ENCODE data around the gene BAHCC1. TPM values are rescaled to one million over a fixed set of nuclear protein-coding genes. Genes with fewer than 3 reads are reported as not detected.
"Not testable (repeated sequence)": the region's sequence is repeated elsewhere in the genome, so short reads cannot be mapped to it uniquely, and the experiment has no call there.

BAHCC1 gene
- total RNA-seq, 1 donor = 2.0 TPM

GRCh38 chr17:81419319-81419885 lies 24.1 kb downstream of the BAHCC1 start:
- no peaks in the 10 kb centered on the region for H3K27me3 ChIP-seq (ENCODE audit: insufficient read depth, low read length)
- H3K4me3 ChIP-seq (ENCODE audit: low read length) = no peak overlapping the region
- H3K9me3 ChIP-seq (ENCODE audit: low read depth, low read length) = no peaks in the 10 kb centered on the region
- H3K4me1 ChIP-seq (ENCODE audit: insufficient read depth, low read length) = peaks cover 10% of the 10 kb centered on the region

- no peaks in the 10 kb centered on the region for H3K9me3 ChIP-seq (ENCODE audit: low read depth, low read length)
- H3K4me1 ChIP-seq (ENCODE audit: insufficient read depth, low read length) = peaks cover 10% of the 10 kb centered on the region
- H3K27me3 ChIP-seq (ENCODE audit: insufficient read depth, low read length) = no peaks in the 10 kb centered on the region
- H3K4me3 ChIP-seq (ENCODE audit: low read length) = no peak overlapping the region
Measured at GRCh38 chr17:81419886-81420768, 24.9 kb downstream of the BAHCC1 start.

DNA sequence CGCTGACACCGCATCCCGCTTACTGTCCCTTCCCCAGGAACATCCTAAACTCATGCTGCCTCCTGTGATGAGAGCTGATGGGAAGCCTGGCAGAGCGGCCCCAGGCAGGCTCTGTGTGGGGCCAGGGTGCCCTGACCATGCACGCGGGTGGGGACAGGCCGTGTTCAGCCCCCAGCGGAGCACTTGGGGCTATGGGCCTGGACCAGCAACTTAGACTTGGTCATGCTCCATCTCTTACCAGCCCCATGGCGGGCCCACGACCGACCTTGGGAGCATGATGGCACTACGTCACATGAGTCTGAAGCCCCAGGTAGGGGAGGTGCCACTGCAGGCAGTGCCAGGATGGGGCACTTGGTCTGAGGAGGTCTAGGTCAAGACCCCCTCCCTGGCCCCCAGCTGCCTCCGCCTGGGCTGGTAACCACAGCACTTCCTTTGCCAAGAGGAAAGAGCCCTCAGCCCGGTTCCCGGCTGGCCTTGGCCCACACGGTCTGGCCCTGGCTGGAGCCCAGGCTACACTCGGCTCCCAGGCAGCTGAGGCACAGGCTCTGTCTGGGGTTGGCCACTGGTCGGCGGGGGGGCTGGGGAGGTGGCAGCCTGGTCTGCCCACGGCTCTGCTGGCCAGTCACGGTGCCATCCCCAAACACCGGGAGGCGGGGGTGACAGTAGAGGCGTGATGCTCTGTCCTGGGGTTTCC lies 25.7 kb downstream of the BAHCC1 start:
- Histone ChIP-seq H3K4me1 (ENCODE audit: insufficient read depth, low read length) (peaks cover 10% of the 10 kb centered on the region), H3K27me3 (ENCODE audit: insufficient read depth, low read length) (no peaks in the 10 kb centered on the region)

DNA sequence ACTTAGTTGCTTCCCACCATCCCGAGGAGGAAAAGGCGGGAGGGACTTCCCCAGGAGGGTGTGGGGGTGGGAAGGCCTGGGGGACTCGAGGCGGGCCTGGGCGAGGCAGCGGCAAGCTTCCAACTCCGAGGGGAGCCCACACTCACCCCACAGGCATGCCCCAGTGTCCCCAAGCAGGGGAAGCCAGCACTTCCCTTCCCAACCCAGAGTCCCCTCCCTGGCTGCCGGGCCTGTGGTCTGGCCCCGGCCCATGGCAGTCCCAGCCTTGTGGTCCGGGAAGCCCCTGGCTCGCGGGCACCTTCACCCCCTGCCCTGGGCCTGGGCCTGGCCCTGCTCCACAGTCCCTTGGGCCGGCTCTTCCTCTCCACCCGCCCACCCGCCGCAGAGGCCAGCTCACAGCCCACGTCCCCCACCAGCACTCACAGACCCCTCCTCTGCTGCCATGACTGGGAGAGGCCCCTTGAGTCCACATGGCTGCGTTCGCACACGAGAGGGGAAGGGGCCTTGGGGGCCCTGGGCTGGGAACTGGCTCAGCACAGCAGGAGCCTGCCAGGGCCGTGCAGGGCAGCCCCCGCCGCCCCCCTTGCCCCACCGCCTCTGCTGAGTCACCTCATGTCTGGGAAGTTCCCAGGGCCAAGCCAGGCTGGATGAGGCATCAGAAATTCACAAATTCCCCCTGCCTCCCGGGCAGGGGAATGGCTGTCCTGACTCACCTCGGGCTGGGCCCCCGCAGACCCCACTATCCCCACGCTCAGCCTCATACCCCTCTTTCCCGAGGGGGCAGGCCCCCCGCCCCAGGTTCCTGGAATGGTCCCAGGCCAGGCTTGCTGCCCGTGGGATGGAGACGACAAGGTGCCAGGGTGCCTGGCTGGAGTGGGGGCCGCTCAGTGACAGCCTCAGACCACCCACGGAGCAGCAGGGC lies 27.8 kb downstream of the BAHCC1 start:
- no peaks in the 10 kb centered on the region for H3K9me3 ChIP-seq (ENCODE audit: low read depth, low read length)
- H3K4me1 ChIP-seq (ENCODE audit: insufficient read depth, low read length) = peaks cover 26% of the 10 kb centered on the region
- H3K27me3 ChIP-seq (ENCODE audit: insufficient read depth, low read length) = peaks cover 6% of the 10 kb centered on the region
- no peak overlapping the region for H3K4me3 ChIP-seq (ENCODE audit: low read length)

More for the DNA sequence above, 25.7 kb downstream of the BAHCC1 start:
- Histone ChIP-seq H3K4me3 (ENCODE audit: low read length) (no peak overlapping the region), H3K9me3 (ENCODE audit: low read depth, low read length) (no peaks in the 10 kb centered on the region)

DNA sequence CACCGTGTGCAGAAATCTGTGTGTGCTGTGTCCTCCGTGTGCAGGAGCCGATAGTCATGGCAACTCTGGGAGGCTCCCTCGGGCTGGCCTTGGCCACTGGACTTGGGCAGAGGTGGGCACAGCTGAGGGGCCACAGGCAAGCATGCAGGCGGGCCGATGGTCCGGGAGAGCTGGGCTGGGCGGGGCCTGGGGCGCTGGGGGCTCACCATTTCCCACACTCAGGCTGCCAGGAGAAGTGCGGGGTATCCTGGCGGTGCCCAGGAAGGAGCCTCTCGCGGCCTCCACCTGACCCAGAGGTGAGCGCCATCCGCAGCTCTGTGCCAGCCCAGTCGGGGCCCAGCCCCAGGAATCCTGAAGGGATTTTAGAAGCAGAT lies 28.4 kb downstream of the BAHCC1 start:
- Histone ChIP-seq H3K9me3 (ENCODE audit: low read depth, low read length) (no peaks in the 10 kb centered on the region), H3K4me1 (ENCODE audit: insufficient read depth, low read length) (peaks cover 33% of the 10 kb centered on the region), H3K27me3 (ENCODE audit: insufficient read depth, low read length) (peaks cover 9% of the 10 kb centered on the region), H3K4me3 (ENCODE audit: low read length) (no peak overlapping the region)

GRCh38 chr17:81424151-81425017 lies 29.1 kb downstream of the BAHCC1 start:
- H3K27me3 ChIP-seq (ENCODE audit: insufficient read depth, low read length) = peaks cover 16% of the 10 kb centered on the region
- no peaks in the 10 kb centered on the region for H3K9me3 ChIP-seq (ENCODE audit: low read depth, low read length)
- H3K4me3 ChIP-seq (ENCODE audit: low read length) = no peak overlapping the region
- peaks cover 40% of the 10 kb centered on the region for H3K4me1 ChIP-seq (ENCODE audit: insufficient read depth, low read length)

DNA sequence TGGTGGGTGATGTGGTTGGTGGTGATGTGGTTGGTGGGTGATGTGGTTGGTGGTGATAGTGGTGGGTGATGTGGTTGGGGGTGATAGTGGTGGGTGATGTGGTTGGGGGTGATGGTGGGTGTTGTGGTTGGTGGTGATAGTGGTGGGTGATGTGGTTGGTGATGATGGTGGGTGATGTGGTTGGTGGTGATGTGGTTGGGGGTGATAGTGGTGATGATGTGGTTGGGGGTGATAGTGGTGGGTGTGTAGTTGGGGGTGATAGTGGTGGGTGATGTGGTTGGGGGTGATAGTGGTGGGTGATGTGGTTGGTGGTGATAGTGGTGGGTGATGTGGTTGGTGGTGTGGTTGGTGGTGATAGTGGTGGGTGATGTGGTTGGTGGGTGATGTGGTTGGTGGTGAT lies 29.8 kb downstream of the BAHCC1 start:
- peaks cover 16% of the 10 kb centered on the region for H3K27me3 ChIP-seq (ENCODE audit: insufficient read depth, low read length)
- not testable (repeated sequence) for H3K9me3 ChIP-seq (ENCODE audit: low read depth, low read length); H3K4me3 ChIP-seq (ENCODE audit: low read length)
- H3K4me1 ChIP-seq (ENCODE audit: insufficient read depth, low read length) = peaks cover 44% of the 10 kb centered on the region

DNA sequence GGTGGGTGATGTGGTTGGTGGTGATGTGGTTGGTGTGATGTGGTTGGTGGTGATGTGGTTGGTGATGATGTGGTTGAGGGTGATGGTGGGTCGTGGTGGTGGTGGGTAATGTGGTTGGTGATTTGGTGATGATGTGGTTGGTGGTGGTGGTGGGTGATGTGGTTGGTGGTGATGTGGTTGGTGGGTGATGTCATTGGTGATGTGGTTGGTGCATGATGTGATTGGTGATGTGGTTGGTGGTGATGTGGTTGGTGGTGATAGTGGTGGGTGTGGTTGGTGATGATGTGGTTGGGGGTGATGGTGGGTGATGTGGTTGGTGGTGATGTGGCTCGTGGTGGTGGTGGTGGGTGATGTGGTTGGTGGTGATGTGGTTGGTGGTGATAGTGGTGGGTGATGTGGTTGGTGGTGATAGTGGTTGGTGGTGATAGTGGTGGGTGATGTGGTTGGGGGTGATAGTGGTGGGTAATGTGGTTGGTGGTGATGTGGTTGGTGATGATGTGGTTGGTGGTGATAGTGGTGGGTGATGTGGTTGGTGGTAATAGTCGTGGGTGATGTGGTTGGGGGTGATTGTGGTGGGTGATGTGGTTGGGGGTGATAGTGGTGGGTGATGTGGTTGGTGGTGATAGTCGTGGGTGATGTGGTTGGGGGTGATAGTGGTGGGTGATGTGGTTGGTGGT lies 30.6 kb downstream of the BAHCC1 start:
- peaks cover 44% of the 10 kb centered on the region for H3K4me1 ChIP-seq (ENCODE audit: insufficient read depth, low read length)

GRCh38 chr17:81426393-81427172 lies 31.3 kb downstream of the BAHCC1 start:
- peaks cover 16% of the 10 kb centered on the region for H3K27me3 ChIP-seq (ENCODE audit: insufficient read depth, low read length)
- no peak overlapping the region for H3K4me3 ChIP-seq (ENCODE audit: low read length)
- peaks cover 44% of the 10 kb centered on the region for H3K4me1 ChIP-seq (ENCODE audit: insufficient read depth, low read length)
- H3K9me3 ChIP-seq (ENCODE audit: low read depth, low read length) = no peaks in the 10 kb centered on the region

More for the DNA sequence above, 30.6 kb downstream of the BAHCC1 start:
- not testable (repeated sequence) for H3K9me3 ChIP-seq (ENCODE audit: low read depth, low read length); H3K4me3 ChIP-seq (ENCODE audit: low read length)
- peaks cover 16% of the 10 kb centered on the region for H3K27me3 ChIP-seq (ENCODE audit: insufficient read depth, low read length)

- Histone ChIP-seq H3K4me1 (ENCODE audit: insufficient read depth, low read length) (peaks cover 40% of the 10 kb centered on the region), H3K9me3 (ENCODE audit: low read depth, low read length) (no peaks in the 10 kb centered on the region), H3K27me3 (ENCODE audit: insufficient read depth, low read length) (peaks cover 16% of the 10 kb centered on the region), H3K4me3 (ENCODE audit: low read length) (no peak overlapping the region)
Measured at GRCh38 chr17:81427173-81428120, 32.2 kb downstream of the BAHCC1 start.

- Histone ChIP-seq H3K4me3 (ENCODE audit: low read length) (no peak overlapping the region), H3K4me1 (ENCODE audit: insufficient read depth, low read length) (peaks cover 34% of the 10 kb centered on the region), H3K9me3 (ENCODE audit: low read depth, low read length) (no peaks in the 10 kb centered on the region), H3K27me3 (ENCODE audit: insufficient read depth, low read length) (peaks cover 16% of the 10 kb centered on the region)
Measured at GRCh38 chr17:81428121-81428515, 32.9 kb downstream of the BAHCC1 start.

GRCh38 chr17:81428516-81428915 lies 33.3 kb downstream of the BAHCC1 start:
- peaks cover 34% of the 10 kb centered on the region for H3K4me1 ChIP-seq (ENCODE audit: insufficient read depth, low read length)
- H3K27me3 ChIP-seq (ENCODE audit: insufficient read depth, low read length) = peaks cover 16% of the 10 kb centered on the region
- H3K9me3 ChIP-seq (ENCODE audit: low read depth, low read length) = no peaks in the 10 kb centered on the region
- H3K4me3 ChIP-seq (ENCODE audit: low read length) = no peak overlapping the region

Measured in mononuclear cell (primary cell).